Measurements from ENCODE around the gene LSM3. TPM values are rescaled to one million over a fixed set of nuclear protein-coding genes. Genes with fewer than 3 reads are reported as not detected.
A peak's percentile ranks its signal among the peaks of the same experiment; 100 is the strongest.

Gene LSM3
- total RNA-seq, result 10 to 100 TPM; 12.4 to 16.4 TPM

- peak within 1 kb of the TSS; percentile 86 for H3K4me3 ChIP-seq
- intact Hi-C loops (cut with DNase I), result loop anchor here (5.0 kb wide), 1 partner anchor 56 kb away; the partner anchor contains the start of gene CHCHD4
- peaks cover 20% of the 10 kb centered on the region for H3K4me1 ChIP-seq
Observed at GRCh38 chr3:14178247-14179113, at the start of gene LSM3, which contains the start of gene XPC. LSM3 (plus strand) TSS chr3:14178817; CDS start chr3:14178861, 44 bp downstream. XPC (minus strand) TSS chr3:14178601; CDS start chr3:14178568, 33 bp downstream.

GRCh38 chr3:14129296-14129695, 49.3 kb upstream of the LSM3 start:
- no peak overlapping the region for H3K9ac ChIP-seq (ENCODE audit: low read depth in 2 of 2, low read length in 2 of 2)
- H3K27ac ChIP-seq, result no peak overlapping the region
- peaks cover 9% of the 10 kb centered on the region for H3K36me3 ChIP-seq
- intact Hi-C loops (cut with DNase I), result no loop called here
- H3K27me3 ChIP-seq, result no peaks in the 10 kb centered on the region
- H3K4me1 ChIP-seq, result peaks cover 9% of the 10 kb centered on the region
- no peaks in the 10 kb centered on the region for H3K9me3 ChIP-seq
- no peak overlapping the region for H3K4me3 ChIP-seq
- DNase-seq, result no peak
- TF ChIP-seq CTCF (IDR thresholded peaks at IDR 0.05), result no peak

More at GRCh38 chr3:14178247-14179113, at the start of gene LSM3, which contains the start of gene XPC:
- Histone ChIP-seq H3K36me3 (peaks cover 8% of the 10 kb centered on the region), H3K27me3 (no peaks in the 10 kb centered on the region), H3K9me3 (no peaks in the 10 kb centered on the region), H3K9ac (ENCODE audit: low read depth in 2 of 2, low read length in 2 of 2) (peak within 1 kb of the TSS; percentile 76 to 92), H3K27ac (peak within 1 kb of the TSS; percentile 93)
- DNase-seq, result peak; percentile 98
- TF ChIP-seq CTCF (IDR thresholded peaks at IDR 0.05), result no peak

GRCh38 chr3:14130230-14130629, 48.4 kb upstream of the LSM3 start:
- peaks cover 9% of the 10 kb centered on the region for H3K4me1 ChIP-seq
- H3K36me3 ChIP-seq, result peaks cover 15% of the 10 kb centered on the region
- H3K9ac ChIP-seq (ENCODE audit: low read depth in 2 of 2, low read length in 2 of 2), result no peak overlapping the region
- H3K27ac ChIP-seq, result no peak overlapping the region
- no peak for DNase-seq
- no peak overlapping the region for H3K4me3 ChIP-seq
- no peaks in the 10 kb centered on the region for H3K27me3 ChIP-seq
- no peaks in the 10 kb centered on the region for H3K9me3 ChIP-seq
- intact Hi-C loops (cut with DNase I), result no loop called here
- TF ChIP-seq CTCF (IDR thresholded peaks at IDR 0.05), result no peak

GRCh38 chr3:14130707-14131106, 47.9 kb upstream of the LSM3 start:
- intact Hi-C loops (cut with DNase I), result no loop called here
- Histone ChIP-seq H3K4me3 (no peak overlapping the region), H3K27ac (no peak overlapping the region), H3K27me3 (no peaks in the 10 kb centered on the region), H3K36me3 (peaks cover 17% of the 10 kb centered on the region), H3K9ac (ENCODE audit: low read depth in 2 of 2, low read length in 2 of 2) (no peak overlapping the region), H3K4me1 (peaks cover 9% of the 10 kb centered on the region), H3K9me3 (no peaks in the 10 kb centered on the region)
- TF ChIP-seq CTCF (IDR thresholded peaks at IDR 0.05), result no peak
- DNase-seq, result no peak

- no peaks in the 10 kb centered on the region for H3K9me3 ChIP-seq
Observed at GRCh38 chr3:14131134-14131533, 47.5 kb upstream of the LSM3 start.

More at GRCh38 chr3:14131134-14131533, 47.5 kb upstream of the LSM3 start:
- Histone ChIP-seq H3K9ac (ENCODE audit: low read depth in 2 of 2, low read length in 2 of 2) (no peak overlapping the region), H3K27ac (no peak overlapping the region), H3K4me1 (peaks cover 8% of the 10 kb centered on the region), H3K4me3 (no peak overlapping the region), H3K27me3 (no peaks in the 10 kb centered on the region), H3K36me3 (peaks cover 21% of the 10 kb centered on the region)
- intact Hi-C loops (cut with DNase I), result no loop called here
- no peak for DNase-seq
- no peak for TF ChIP-seq CTCF (IDR thresholded peaks at IDR 0.05)

Data from colonic mucosa (tissue), 4 donors.